GM21528 (cell line): ENCODE results near the gene LY6G6D.
A peak's percentile ranks its signal among the peaks of the same experiment; 100 is the strongest.

Experiments
- ATAC-seq: cut with Tn5 transposase; IDR thresholded peaks from one replicate; pipeline ENCODE4 v1.9.1; 2021; ENCODE audit warnings: mild to moderate bottlenecking, moderate library complexity; ENCODE audit not compliant: unreplicated experiment, low FRiP score

The LY6G6D gene

DNA sequence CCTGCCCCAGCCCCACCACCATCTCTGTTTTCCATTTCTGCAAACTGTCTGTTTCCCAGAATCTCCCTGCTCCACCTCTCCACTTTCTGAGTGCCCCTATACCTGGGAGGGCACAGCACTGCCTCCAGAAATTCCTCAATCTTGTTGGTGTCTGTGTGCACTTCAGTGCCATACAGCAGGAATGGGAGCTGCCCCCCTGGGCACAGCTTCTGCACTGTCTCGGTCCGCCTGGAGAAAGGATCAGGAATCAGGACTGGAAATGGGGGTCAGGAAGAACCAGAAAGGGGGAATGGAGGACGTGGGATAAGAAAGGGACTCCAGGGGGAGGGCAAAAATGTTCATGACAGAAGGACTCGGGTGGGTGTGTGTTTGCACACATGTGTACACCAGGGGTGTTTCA lies 18.6 kb downstream of the LY6G6D start:
- ATAC-seq: no peak

DNA sequence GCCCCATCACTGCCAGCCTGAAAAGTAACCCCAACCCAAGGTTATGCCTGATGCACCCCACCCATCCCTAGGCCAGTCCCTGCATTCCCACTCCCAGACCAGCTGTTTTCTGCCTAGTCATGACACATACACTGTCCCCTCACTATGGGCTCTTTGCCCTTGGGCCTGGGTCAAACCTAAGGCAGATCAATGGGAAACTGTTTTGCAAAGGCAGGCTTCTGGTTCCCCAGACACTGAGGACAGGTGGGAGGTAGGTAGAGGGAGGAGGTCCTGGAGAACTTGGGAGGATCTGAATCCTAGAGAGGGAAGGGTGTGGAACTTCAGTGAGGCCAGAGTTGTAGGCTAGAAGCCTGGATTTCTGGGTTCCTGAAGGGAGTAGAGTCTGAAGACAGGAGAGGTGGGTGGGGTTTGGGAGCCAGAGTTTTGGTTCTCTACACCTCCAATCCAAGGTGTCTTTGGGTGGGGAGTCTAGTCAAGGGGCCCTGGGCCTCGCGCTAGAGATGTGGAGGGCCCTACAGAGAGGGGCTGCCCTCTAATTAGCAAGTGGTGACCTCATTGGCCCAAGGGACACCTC lies 19.2 kb downstream of the LY6G6D start:
- ATAC-seq: no peak

- ATAC-seq: no peak
These were observed 19.8 kb downstream of the LY6G6D start for GRCh38 chr6:31734821-31735406.

GRCh38 chr6:31736021-31736767 lies 21.0 kb downstream of the LY6G6D start, which contains the start of gene CLIC1:
CLIC1 (minus strand) TSS chr6:31736530; CDS start chr6:31736300, 230 bp downstream.
- ATAC-seq: no peak

DNA sequence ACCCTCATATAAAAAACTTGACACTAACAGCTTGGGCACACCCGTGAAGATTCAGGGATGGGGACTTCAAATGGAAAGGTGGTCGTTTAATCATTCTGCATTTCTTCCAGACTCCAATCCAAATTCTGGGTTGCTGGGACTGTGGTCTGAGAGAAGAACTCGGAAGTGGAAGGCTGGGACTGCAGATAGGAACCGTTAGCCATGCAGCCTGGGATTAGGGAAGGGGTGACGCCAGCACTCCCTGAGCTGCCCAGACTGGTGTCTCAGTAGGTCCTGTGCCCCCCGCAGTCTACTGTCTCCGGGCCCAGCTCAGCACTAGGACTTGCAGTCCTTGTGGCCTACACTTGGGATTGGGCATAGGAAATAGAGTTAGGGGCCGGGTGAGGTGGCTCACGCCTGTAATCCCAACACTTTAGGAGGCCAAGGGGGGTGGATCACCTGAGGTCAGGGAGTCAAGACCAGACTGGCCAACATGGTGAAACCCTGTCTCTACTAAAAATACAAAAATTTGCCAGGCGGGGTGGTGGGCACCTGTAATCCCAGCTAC lies 21.7 kb downstream of the LY6G6D start:
- no peak for ATAC-seq

GRCh38 chr6:31737315-31737990 lies 22.3 kb downstream of the LY6G6D start:
- no peak for ATAC-seq

DNA sequence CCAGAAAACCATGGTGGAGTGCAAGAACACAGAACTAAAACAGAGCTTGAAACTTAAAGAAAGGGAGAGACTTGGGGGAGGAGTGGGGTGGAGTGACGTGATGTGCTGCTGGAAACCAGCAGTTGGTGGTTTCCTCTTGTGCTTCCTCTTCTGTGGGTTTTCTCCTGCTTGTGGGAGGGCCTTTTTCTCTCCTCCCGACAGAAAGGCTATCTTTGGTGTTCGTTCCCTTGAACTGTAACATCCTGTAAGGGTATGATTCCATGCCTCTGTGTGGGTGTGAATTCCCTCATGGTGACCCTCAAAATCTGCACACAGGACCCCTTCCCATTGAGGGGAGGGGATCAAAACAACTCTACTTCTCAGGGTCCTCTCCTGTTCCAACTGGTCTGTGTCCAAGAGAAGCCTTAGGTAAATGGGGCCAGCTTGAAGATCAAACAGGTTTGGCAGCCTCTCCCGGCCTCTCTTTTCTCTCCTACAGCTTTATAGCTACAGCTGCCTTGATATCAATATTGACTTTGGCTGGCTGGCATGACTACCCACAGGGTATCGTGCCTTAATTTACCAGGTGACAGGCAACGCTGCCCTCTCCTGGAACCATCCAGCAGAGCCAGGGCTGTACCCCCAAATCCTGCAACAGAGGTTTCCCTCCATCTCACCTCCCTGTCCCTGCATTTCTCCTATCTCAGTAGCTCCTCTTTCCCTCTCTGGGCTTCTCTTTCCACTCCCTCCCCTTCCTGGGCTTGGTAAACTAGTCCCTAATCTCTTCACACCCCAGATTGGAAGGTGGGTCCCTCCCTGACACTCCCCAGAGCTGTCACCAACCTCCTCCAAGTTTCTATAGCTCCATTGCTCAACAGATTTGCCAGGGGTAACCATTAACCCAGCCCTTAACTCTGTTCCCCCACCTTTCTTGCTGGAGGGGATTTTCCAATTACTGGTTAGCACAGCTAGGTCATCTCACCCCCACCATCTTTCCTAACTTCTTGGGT lies 23.1 kb downstream of the LY6G6D start:
- ATAC-seq: no peak

DNA sequence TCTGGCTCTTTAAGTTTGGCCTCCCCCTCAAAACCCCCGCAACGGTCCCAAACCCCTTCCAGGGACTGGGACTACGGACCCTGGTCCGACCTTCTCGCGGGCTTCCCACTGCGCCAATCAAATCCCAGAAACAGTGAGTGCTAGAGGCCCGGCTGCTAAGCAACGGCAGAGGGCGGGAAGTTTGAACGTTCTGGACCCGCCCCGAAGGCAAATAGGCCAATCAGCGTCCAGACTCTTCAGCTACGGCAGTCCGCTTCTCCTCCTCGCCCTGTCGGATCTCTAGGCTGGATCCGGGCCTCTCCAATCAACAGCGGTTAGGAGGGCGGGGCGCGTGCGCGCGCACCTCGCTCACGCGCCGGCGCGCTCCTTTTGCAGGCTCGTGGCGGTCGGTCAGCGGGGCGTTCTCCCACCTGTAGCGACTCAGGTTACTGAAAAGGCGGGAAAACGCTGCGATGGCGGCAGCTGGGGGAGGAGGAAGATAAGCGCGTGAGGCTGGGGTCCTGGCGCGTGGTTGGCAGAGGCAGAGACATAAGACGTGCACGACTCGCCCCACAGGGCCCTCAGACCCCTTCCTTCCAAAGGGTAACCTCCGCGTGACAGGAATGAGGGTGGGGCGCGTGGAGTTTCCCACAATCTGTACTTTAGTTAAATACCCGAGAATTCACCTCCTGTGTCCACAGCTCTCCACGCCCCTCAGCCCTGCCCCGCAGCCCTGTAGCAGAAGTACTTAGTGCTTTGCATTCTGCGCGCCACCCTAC lies 24.7 kb downstream of the LY6G6D start, which contains the start of gene MSH5:
Gene MSH5 (plus strand): TSS at position 367 of the 758 bp plus-strand sequence. CDS start 462 bp downstream, outside the sequence.
- peak; percentile 70 for ATAC-seq

- ATAC-seq: no peak
These were observed 25.5 kb downstream of the LY6G6D start for GRCh38 chr6:31740397-31741223.

- no peak for ATAC-seq
These were observed 26.7 kb downstream of the LY6G6D start for GRCh38 chr6:31741815-31742214.

DNA sequence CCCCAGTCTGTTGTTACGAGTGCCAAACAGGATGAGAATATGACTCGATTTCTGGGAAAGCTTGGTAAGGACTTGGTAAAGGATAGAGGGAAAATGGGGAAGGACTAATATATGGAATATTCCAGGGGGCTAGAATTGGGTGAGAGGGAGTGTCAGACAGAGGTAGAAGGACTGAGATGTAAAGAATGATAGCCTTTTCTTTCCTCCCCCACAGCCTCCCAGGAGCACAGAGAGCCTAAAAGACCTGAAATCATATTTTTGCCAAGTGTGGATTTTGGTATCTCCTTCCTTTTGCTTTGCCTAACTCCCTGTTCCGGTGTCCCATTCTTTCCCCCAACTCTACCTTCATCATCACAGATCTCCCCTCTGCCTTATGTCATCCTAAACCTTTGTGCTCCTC lies 27.7 kb downstream of the LY6G6D start:
- ATAC-seq: no peak

DNA sequence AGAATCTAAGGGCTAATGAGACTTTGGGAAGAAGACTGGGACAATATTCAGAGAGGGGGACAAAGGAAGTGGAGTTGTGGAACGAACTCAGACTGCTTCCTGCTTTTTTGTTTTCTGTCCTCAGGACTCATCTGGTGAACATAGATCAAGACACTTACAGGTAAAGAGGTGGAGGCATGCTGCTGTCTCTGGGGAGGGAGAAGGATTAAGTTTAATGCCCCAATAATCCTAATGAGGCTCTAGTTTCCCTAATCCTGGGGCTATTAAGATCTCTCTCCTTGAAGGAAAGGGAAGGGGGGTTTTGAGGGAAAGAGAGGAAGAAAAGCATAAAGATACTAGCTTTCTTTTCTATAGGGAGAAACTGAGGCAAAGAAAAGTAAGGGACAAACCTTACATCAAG lies 29.3 kb downstream of the LY6G6D start:
- ATAC-seq: no peak

DNA sequence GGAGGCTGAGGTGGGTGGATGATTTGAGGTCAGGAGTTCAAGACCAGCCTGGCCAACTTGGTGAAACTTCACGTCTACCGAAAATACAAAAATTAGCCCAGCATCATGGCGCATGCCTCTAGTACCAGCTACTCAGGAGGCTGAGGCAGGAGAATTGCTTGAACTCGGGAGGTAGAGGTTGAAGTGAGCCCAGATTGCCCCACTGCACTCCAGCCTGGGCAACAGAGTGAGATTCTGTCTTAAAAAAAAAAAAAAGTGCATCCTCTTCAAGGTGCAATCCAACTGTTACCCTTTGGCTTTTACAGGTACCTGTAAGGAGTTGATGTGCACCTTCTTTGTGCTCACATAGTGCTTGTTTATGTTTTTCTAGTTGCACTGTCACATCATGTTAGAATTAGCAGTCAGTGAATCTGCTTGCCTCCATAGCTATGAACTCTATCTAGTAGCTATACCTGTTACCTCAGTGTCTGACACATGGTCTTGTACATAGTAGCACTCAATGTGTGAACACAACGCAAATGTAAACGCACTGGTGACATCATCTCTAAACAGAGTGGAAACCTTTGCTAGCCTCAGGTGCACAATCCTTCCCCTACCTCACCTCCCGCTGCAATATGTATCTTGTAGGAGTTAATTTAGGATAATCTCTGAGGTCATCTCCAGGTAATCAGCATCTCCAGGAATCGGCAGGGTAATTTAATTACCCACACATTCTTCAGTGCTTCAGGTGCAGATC lies 34.3 kb downstream of the LY6G6D start:
- ATAC-seq: no peak

DNA sequence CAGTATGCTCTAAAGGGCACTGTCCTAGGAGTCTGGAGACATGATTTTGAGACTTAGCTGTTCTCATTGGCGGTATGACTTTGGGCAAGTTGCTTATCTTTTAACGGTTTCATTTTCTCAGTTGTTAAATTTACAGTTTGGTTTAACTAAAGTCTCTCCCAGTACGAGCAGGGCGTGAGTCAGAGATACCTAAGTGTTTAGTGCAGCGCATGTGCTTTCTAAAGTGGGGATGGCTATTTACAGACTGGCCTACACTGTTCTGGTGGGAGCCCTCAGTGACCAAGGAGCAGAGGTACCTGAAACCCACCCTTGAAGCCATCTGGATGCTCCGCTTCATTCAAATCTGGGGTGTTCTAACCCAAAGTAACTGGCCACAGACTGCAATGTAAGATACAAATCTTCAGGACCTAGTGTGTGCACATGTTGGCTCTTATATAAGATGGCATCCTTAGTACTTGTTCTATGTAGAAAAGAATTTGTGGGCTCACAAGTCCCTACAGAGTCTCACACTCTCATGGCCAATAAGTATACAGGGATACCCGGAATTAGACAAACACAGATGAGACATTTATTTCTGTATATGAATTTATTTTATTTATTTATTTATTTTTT lies 35.4 kb downstream of the LY6G6D start:
- ATAC-seq: no peak

- no peak for ATAC-seq
These were observed 37.7 kb downstream of the LY6G6D start for GRCh38 chr6:31752739-31753319.

DNA sequence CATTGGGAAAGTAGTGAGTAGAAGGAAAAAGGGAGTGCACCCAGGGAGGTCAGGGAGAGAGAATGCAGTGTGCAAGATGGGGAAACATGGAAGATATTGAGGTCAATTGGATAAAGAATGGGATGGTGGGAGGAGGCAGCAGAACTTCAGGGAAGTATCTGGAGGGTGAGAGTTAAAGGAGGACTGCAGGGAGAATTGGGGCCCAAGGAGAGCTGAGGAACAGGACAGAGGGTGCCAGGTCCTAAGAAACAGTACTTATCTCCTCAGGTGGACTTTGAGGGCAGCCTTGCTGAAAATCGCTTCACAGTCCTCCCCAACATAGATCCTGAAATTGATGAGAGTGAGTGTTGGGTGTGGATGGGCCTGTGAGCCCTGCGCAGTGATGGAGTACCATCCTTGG lies 43.1 kb downstream of the LY6G6D start:
- no peak for ATAC-seq

GRCh38 chr6:31760790-31761189 lies 45.6 kb downstream of the LY6G6D start:
- no peak for ATAC-seq
